Measurements from ENCODE around the gene BRI3. TPM values are rescaled to one million over a fixed set of nuclear protein-coding genes. Genes with fewer than 3 reads are reported as not detected.

BRI3 gene
- total RNA-seq, 1 donor: 95.9 TPM

- no peak overlapping the region for H3K4me3 ChIP-seq (ENCODE audit: insufficient read depth, low read length)
- DNase-seq (ENCODE audit: insufficient read length, low spot score, missing footprints): peak; percentile 25
- no peaks in the 10 kb centered on the region for H3K27me3 ChIP-seq (ENCODE audit: insufficient read depth, low read length)
- no peak overlapping the region for H3K4me2 ChIP-seq (ENCODE audit: insufficient read depth, low read length)
- no peak overlapping the region for H3K27ac ChIP-seq (ENCODE audit: low read depth, low read length)
- peaks cover 22% of the 10 kb centered on the region for H3K79me2 ChIP-seq (ENCODE audit: insufficient read depth, low read length)
- H3K4me1 ChIP-seq (ENCODE audit: insufficient read depth, low read length): peaks cover 21% of the 10 kb centered on the region
- H4K20me1 ChIP-seq (ENCODE audit: insufficient read depth, low read length): peaks cover 17% of the 10 kb centered on the region
- no peak overlapping the region for H2AFZ ChIP-seq (ENCODE audit: low read length)
- no peaks in the 10 kb centered on the region for H3K9me3 ChIP-seq (ENCODE audit: low read depth, low read length)
- TF ChIP-seq CTCF (IDR thresholded peaks at IDR 0.05; ENCODE audit: extremely low read depth, low read depth, low read length): no peak
- no peaks in the 10 kb centered on the region for H3K36me3 ChIP-seq (ENCODE audit: insufficient read depth, low read length)
These were observed 2.5 kb upstream of the BRI3 start for GRCh38 chr7:98278936-98279335.

GRCh38 chr7:98280296-98280695 is 1.2 kb upstream of the BRI3 start:
- Histone ChIP-seq H3K4me3 (ENCODE audit: insufficient read depth, low read length) (peak overlapping the region; percentile 75), H3K36me3 (ENCODE audit: insufficient read depth, low read length) (no peaks in the 10 kb centered on the region), H3K4me2 (ENCODE audit: insufficient read depth, low read length) (peak overlapping the region; percentile 96)

GRCh38 chr7:98281757-98282606 is 496 bp downstream of the BRI3 start:
- H3K4me3 ChIP-seq (ENCODE audit: insufficient read depth, low read length): peak overlapping the region; percentile 95
- H3K27ac ChIP-seq (ENCODE audit: low read depth, low read length): peak overlapping the region; percentile 92
- peaks cover 53% of the 10 kb centered on the region for H3K79me2 ChIP-seq (ENCODE audit: insufficient read depth, low read length)
- no peak for TF ChIP-seq CTCF (IDR thresholded peaks at IDR 0.05; ENCODE audit: extremely low read depth, low read depth, low read length)
- peaks cover 6% of the 10 kb centered on the region for H3K36me3 ChIP-seq (ENCODE audit: insufficient read depth, low read length)
- peak overlapping the region; percentile 84 for H3K4me2 ChIP-seq (ENCODE audit: insufficient read depth, low read length)
- H2AFZ ChIP-seq (ENCODE audit: low read length): no peak overlapping the region
- no peaks in the 10 kb centered on the region for H3K27me3 ChIP-seq (ENCODE audit: insufficient read depth, low read length)
- H3K4me1 ChIP-seq (ENCODE audit: insufficient read depth, low read length): peaks cover 52% of the 10 kb centered on the region
- peak; percentile 79 for DNase-seq (ENCODE audit: insufficient read length, low spot score, missing footprints)
- peaks cover 21% of the 10 kb centered on the region for H4K20me1 ChIP-seq (ENCODE audit: insufficient read depth, low read length)
- no peaks in the 10 kb centered on the region for H3K9me3 ChIP-seq (ENCODE audit: low read depth, low read length)

More at GRCh38 chr7:98280296-98280695, 1.2 kb upstream of the BRI3 start:
- H3K79me2 ChIP-seq (ENCODE audit: insufficient read depth, low read length): peaks cover 36% of the 10 kb centered on the region
- no peak for TF ChIP-seq CTCF (IDR thresholded peaks at IDR 0.05; ENCODE audit: extremely low read depth, low read depth, low read length)
- H3K27ac ChIP-seq (ENCODE audit: low read depth, low read length): no peak overlapping the region
- H2AFZ ChIP-seq (ENCODE audit: low read length): no peak overlapping the region
- no peaks in the 10 kb centered on the region for H3K27me3 ChIP-seq (ENCODE audit: insufficient read depth, low read length)
- peaks cover 35% of the 10 kb centered on the region for H3K4me1 ChIP-seq (ENCODE audit: insufficient read depth, low read length)
- H3K9me3 ChIP-seq (ENCODE audit: low read depth, low read length): no peaks in the 10 kb centered on the region
- peaks cover 21% of the 10 kb centered on the region for H4K20me1 ChIP-seq (ENCODE audit: insufficient read depth, low read length)
- no peak for DNase-seq (ENCODE audit: insufficient read length, low spot score, missing footprints)

- H3K4me2 ChIP-seq (ENCODE audit: insufficient read depth, low read length): peak overlapping the region; percentile 84
- peak; percentile 67 for DNase-seq (ENCODE audit: insufficient read length, low spot score, missing footprints)
- H3K4me3 ChIP-seq (ENCODE audit: insufficient read depth, low read length): peak overlapping the region; percentile 95
- no peaks in the 10 kb centered on the region for H3K27me3 ChIP-seq (ENCODE audit: insufficient read depth, low read length)
- H3K36me3 ChIP-seq (ENCODE audit: insufficient read depth, low read length): peaks cover 6% of the 10 kb centered on the region
- no peaks in the 10 kb centered on the region for H3K9me3 ChIP-seq (ENCODE audit: low read depth, low read length)
- H4K20me1 ChIP-seq (ENCODE audit: insufficient read depth, low read length): peaks cover 22% of the 10 kb centered on the region
- peaks cover 56% of the 10 kb centered on the region for H3K4me1 ChIP-seq (ENCODE audit: insufficient read depth, low read length)
- H3K79me2 ChIP-seq (ENCODE audit: insufficient read depth, low read length): peaks cover 60% of the 10 kb centered on the region
- H2AFZ ChIP-seq (ENCODE audit: low read length): no peak overlapping the region
- H3K27ac ChIP-seq (ENCODE audit: low read depth, low read length): peak overlapping the region; percentile 92
- no peak for TF ChIP-seq CTCF (IDR thresholded peaks at IDR 0.05; ENCODE audit: extremely low read depth, low read depth, low read length)
These were observed 1.2 kb downstream of the BRI3 start for GRCh38 chr7:98282703-98283102.
